ENCODE results near the gene ZNF133. TPM values are rescaled to one million over a fixed set of nuclear protein-coding genes. Genes with fewer than 3 reads are reported as not detected.

The ZNF133 gene
- total and polyA plus RNA-seq, 2 experiments from 2014 or later: 10.9 to 22.4 TPM

- DNase-seq (ENCODE audit: low spot score): no peak
- Histone ChIP-seq H3K27ac (no peak overlapping the region), H3K4me2 (no peak overlapping the region), H3K4me1 (ENCODE audit: insufficient read depth) (no peaks in the 10 kb centered on the region), H3K36me3 (replicated peaks; ENCODE audit: insufficient read depth, low read depth) (no peaks in the 10 kb centered on the region), H3K79me2 (no peaks in the 10 kb centered on the region), H4K20me1 (ENCODE audit: insufficient read depth, poor library complexity, severe bottlenecking) (no peaks in the 10 kb centered on the region), H3K9me2 (replicated peaks; ENCODE audit: insufficient read depth) (no peaks in the 10 kb centered on the region), H3K4me3 (no peak overlapping the region), H2AFZ (no peak overlapping the region), H3K9me3 (ENCODE audit: low read depth) (no peaks in the 10 kb centered on the region), H3K27me3 (no peaks in the 10 kb centered on the region)
- TF ChIP-seq CTCF (IDR thresholded peaks at IDR 0.05; ENCODE audit: poor library complexity) (no peak), EZH2 (IDR thresholded peaks at IDR 0.05; ENCODE audit: borderline replicate concordance) (no peak)
- WGBS (ENCODE audit: low lambda C conversion rate, missing lambda C conversion rate): 93% methylated on average over 3 of the region's 3 CpGs
Observed at GRCh38 chr20:18259730-18260129, 28.6 kb upstream of the ZNF133 start.

- Histone ChIP-seq H3K27me3 (no peaks in the 10 kb centered on the region), H4K20me1 (ENCODE audit: insufficient read depth, poor library complexity, severe bottlenecking) (no peaks in the 10 kb centered on the region), H2AFZ (no peak overlapping the region), H3K36me3 (replicated peaks; ENCODE audit: insufficient read depth, low read depth) (no peaks in the 10 kb centered on the region), H3K9me3 (ENCODE audit: low read depth) (no peaks in the 10 kb centered on the region), H3K4me1 (ENCODE audit: insufficient read depth) (no peaks in the 10 kb centered on the region), H3K9me2 (replicated peaks; ENCODE audit: insufficient read depth) (no peaks in the 10 kb centered on the region), H3K79me2 (no peaks in the 10 kb centered on the region), H3K4me2 (no peak overlapping the region), H3K4me3 (no peak overlapping the region), H3K27ac (peak overlapping the region; percentile 45)
- peak; percentile 51 for DNase-seq (ENCODE audit: low spot score)
- TF ChIP-seq EZH2 (IDR thresholded peaks at IDR 0.05; ENCODE audit: borderline replicate concordance) (no peak), EZH2phosphoT487 (IDR thresholded peaks at IDR 0.05; ENCODE audit: low read depth, severe bottlenecking, unreplicated experiment) (no peak), CTCF (IDR thresholded peaks at IDR 0.05; ENCODE audit: poor library complexity) (no peak)
- WGBS (ENCODE audit: low lambda C conversion rate, missing lambda C conversion rate): 45% methylated on average over 1 of the region's 1 CpG
Observed at GRCh38 chr20:18263723-18264122, 24.6 kb upstream of the ZNF133 start.

- Histone ChIP-seq H3K27me3 (no peaks in the 10 kb centered on the region), H3K9me3 (ENCODE audit: low read depth) (no peaks in the 10 kb centered on the region), H3K4me2 (no peak overlapping the region), H2AFZ (no peak overlapping the region), H3K9me2 (replicated peaks; ENCODE audit: insufficient read depth) (no peaks in the 10 kb centered on the region), H4K20me1 (ENCODE audit: insufficient read depth, poor library complexity, severe bottlenecking) (no peaks in the 10 kb centered on the region), H3K27ac (no peak overlapping the region), H3K79me2 (no peaks in the 10 kb centered on the region), H3K4me3 (no peak overlapping the region), H3K4me1 (ENCODE audit: insufficient read depth) (no peaks in the 10 kb centered on the region), H3K36me3 (replicated peaks; ENCODE audit: insufficient read depth, low read depth) (no peaks in the 10 kb centered on the region)
- 28% methylated on average over 4 of the region's 4 CpGs for WGBS (ENCODE audit: low lambda C conversion rate, missing lambda C conversion rate)
- DNase-seq (ENCODE audit: low spot score): no peak
- no peak for TF ChIP-seq EZH2 (IDR thresholded peaks at IDR 0.05; ENCODE audit: borderline replicate concordance)
- no peak for TF ChIP-seq EZH2phosphoT487 (IDR thresholded peaks at IDR 0.05; ENCODE audit: low read depth, severe bottlenecking, unreplicated experiment)
- no peak for TF ChIP-seq CTCF (IDR thresholded peaks at IDR 0.05; ENCODE audit: poor library complexity)
Observed at GRCh38 chr20:18265441-18265840, 22.9 kb upstream of the ZNF133 start.

GRCh38 chr20:18266282-18266681 is 22.0 kb upstream of the ZNF133 start:
- H2AFZ ChIP-seq: no peak overlapping the region
- no peaks in the 10 kb centered on the region for H3K79me2 ChIP-seq
- no peaks in the 10 kb centered on the region for H3K9me2 ChIP-seq (replicated peaks; ENCODE audit: insufficient read depth)
- 86% methylated on average over 5 of the region's 5 CpGs for WGBS (ENCODE audit: low lambda C conversion rate, missing lambda C conversion rate)
- TF ChIP-seq EZH2 (IDR thresholded peaks at IDR 0.05; ENCODE audit: borderline replicate concordance) (no peak), CTCF (IDR thresholded peaks at IDR 0.05; ENCODE audit: poor library complexity) (no peak), EZH2phosphoT487 (IDR thresholded peaks at IDR 0.05; ENCODE audit: low read depth, severe bottlenecking, unreplicated experiment) (no peak)
- no peaks in the 10 kb centered on the region for H3K4me1 ChIP-seq (ENCODE audit: insufficient read depth)
- H3K27me3 ChIP-seq: no peaks in the 10 kb centered on the region
- no peak overlapping the region for H3K4me2 ChIP-seq
- no peak for DNase-seq (ENCODE audit: low spot score)
- H3K36me3 ChIP-seq (replicated peaks; ENCODE audit: insufficient read depth, low read depth): no peaks in the 10 kb centered on the region
- no peak overlapping the region for H3K4me3 ChIP-seq
- H3K9me3 ChIP-seq (ENCODE audit: low read depth): no peaks in the 10 kb centered on the region
- H3K27ac ChIP-seq: no peak overlapping the region
- no peaks in the 10 kb centered on the region for H4K20me1 ChIP-seq (ENCODE audit: insufficient read depth, poor library complexity, severe bottlenecking)

Measured in hepatocyte (in vitro differentiated cells).